Measurements from ENCODE around the gene PXDN. TPM values are rescaled to one million over a fixed set of nuclear protein-coding genes. Genes with fewer than 3 reads are reported as not detected.

PXDN gene
- total RNA-seq, 1 experiment from 2014 or later, result 96.1 TPM

DNA sequence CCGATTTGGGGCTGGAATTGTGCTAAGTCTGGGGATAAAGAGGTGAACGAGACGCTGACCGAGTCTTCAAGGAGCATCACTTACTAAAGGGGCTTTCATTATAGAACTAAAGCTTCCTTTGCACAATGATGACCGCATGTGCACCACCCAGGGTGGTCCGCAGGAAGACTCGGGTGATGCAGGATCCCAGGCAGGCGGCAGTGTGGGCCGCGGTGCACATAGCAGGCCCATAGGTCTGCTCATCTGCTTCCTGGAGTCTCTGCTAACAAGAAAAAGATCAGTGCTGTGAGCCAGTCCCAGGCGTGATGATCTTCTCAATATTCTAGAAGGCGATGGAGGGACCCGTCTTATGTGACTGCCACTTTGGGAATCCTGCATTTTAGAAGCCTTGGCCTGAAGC is 122.8 kb downstream of the PXDN start:
- ChIA-PET POLR2A (no interaction called here), CTCF (interaction anchor here (0.9 kb wide), 1 partner anchor 72 kb away, joined by 3 read pairs; no protein-coding TSS in a partner anchor)
- intact Hi-C loops (cut with micrococcal nuclease), result no loop called here
- DNase-seq (ENCODE audit: unreplicated experiment), result no peak
- H3K27me3 Mint-ChIP-seq (ENCODE audit: insufficient read depth, unreplicated experiment), result no peaks in the 10 kb centered on the region
- H3K36me3 Mint-ChIP-seq (ENCODE audit: insufficient read depth, unreplicated experiment), result no peaks in the 10 kb centered on the region
- H3K9me3 Mint-ChIP-seq (ENCODE audit: unreplicated experiment), result no peaks in the 10 kb centered on the region
- TF ChIP-seq CTCF (IDR thresholded peaks at IDR 0.05; ENCODE audit: unreplicated experiment), result no peak
- no peak overlapping the region for H3K27ac Mint-ChIP-seq (ENCODE audit: low read depth, unreplicated experiment)
- H3K4me1 Mint-ChIP-seq (ENCODE audit: insufficient read depth, unreplicated experiment), result peaks cover 17% of the 10 kb centered on the region
- no peak overlapping the region for H3K4me3 Mint-ChIP-seq (ENCODE audit: unreplicated experiment)
- BruUV-seq (replicated peaks), result no TSS peak

- ChIA-PET CTCF (interaction anchor here (0.9 kb wide), 1 partner anchor 72 kb away, joined by 3 read pairs; no protein-coding TSS in a partner anchor), POLR2A (no interaction called here)
- H3K4me3 Mint-ChIP-seq (ENCODE audit: unreplicated experiment), result no peak overlapping the region
- no peaks in the 10 kb centered on the region for H3K36me3 Mint-ChIP-seq (ENCODE audit: insufficient read depth, unreplicated experiment)
- no peaks in the 10 kb centered on the region for H3K27me3 Mint-ChIP-seq (ENCODE audit: insufficient read depth, unreplicated experiment)
- intact Hi-C loops (cut with micrococcal nuclease), result no loop called here
- H3K4me1 Mint-ChIP-seq (ENCODE audit: insufficient read depth, unreplicated experiment), result peaks cover 13% of the 10 kb centered on the region
- TF ChIP-seq CTCF (IDR thresholded peaks at IDR 0.05; ENCODE audit: unreplicated experiment), result no peak
- H3K9me3 Mint-ChIP-seq (ENCODE audit: unreplicated experiment), result no peaks in the 10 kb centered on the region
- H3K27ac Mint-ChIP-seq (ENCODE audit: low read depth, unreplicated experiment), result no peak overlapping the region
- no peak for DNase-seq (ENCODE audit: unreplicated experiment)
- BruUV-seq (replicated peaks), result no TSS peak
These were observed 123.3 kb downstream of the PXDN start for GRCh38 chr2:1621041-1621440.

DNA sequence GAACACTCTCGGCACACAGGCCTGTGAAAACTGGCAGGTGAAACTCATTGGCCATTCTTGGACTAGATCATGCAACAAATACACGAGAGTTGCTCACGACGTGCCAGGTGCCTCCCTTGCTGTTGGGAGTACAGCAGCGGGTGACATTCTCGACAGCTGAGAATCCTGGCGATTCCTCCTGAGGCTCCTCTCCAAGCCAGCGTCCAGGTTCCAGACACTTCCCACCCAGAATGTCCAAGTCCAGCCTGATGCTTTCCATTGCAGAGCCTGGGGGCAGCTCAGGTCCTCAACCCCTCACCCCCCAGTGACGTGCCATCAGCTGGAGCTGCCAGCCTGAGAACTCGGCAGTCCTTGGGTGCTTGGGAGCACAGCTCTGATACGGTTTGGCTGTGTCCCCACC is 124.2 kb downstream of the PXDN start:
- DNase-seq (ENCODE audit: unreplicated experiment), result no peak
- BruUV-seq (replicated peaks), result no TSS peak
- POLR2A ChIA-PET, result interaction anchor here (0.7 kb wide), 1 partner anchor 73 kb away, joined by 3 read pairs; no protein-coding TSS in a partner anchor
- Mint-ChIP-seq H3K4me3 (ENCODE audit: unreplicated experiment) (no peak overlapping the region), H3K27ac (ENCODE audit: low read depth, unreplicated experiment) (no peak overlapping the region), H3K36me3 (ENCODE audit: insufficient read depth, unreplicated experiment) (no peaks in the 10 kb centered on the region), H3K4me1 (ENCODE audit: insufficient read depth, unreplicated experiment) (peaks cover 13% of the 10 kb centered on the region), H3K9me3 (ENCODE audit: unreplicated experiment) (no peaks in the 10 kb centered on the region), H3K27me3 (ENCODE audit: insufficient read depth, unreplicated experiment) (no peaks in the 10 kb centered on the region)
- no peak for TF ChIP-seq CTCF (IDR thresholded peaks at IDR 0.05; ENCODE audit: unreplicated experiment)
- intact Hi-C loops (cut with micrococcal nuclease), result no loop called here
- CTCF ChIA-PET, result no interaction called here

- Mint-ChIP-seq H3K27ac (ENCODE audit: low read depth, unreplicated experiment) (no peak overlapping the region), H3K9me3 (ENCODE audit: unreplicated experiment) (no peaks in the 10 kb centered on the region), H3K27me3 (ENCODE audit: insufficient read depth, unreplicated experiment) (no peaks in the 10 kb centered on the region), H3K4me1 (ENCODE audit: insufficient read depth, unreplicated experiment) (peaks cover 14% of the 10 kb centered on the region), H3K4me3 (ENCODE audit: unreplicated experiment) (no peak overlapping the region), H3K36me3 (ENCODE audit: insufficient read depth, unreplicated experiment) (no peaks in the 10 kb centered on the region)
- TF ChIP-seq CTCF (IDR thresholded peaks at IDR 0.05; ENCODE audit: unreplicated experiment), result no peak
- no TSS peak for BruUV-seq (replicated peaks)
- ChIA-PET CTCF (no interaction called here), POLR2A (no interaction called here)
- DNase-seq (ENCODE audit: unreplicated experiment), result no peak
- intact Hi-C loops (cut with micrococcal nuclease), result loop anchor here (10.0 kb wide), 1 partner anchor 65 kb away; no protein-coding TSS in a partner anchor
These were observed 124.8 kb downstream of the PXDN start for GRCh38 chr2:1619556-1619955.
